PC-3 (cell line): ENCODE data around the gene MRPL32. TPM values are rescaled to one million over a fixed set of nuclear protein-coding genes. Genes with fewer than 3 reads are reported as not detected.
A peak's percentile ranks its signal among the peaks of the same experiment; 100 is the strongest.

Experiments
- ATAC-seq: fragments of 200-7000 bp; cut with Tn5 transposase; 2 replicates; pipeline ENCODE4 v1.9.1; 2020; ENCODE audit warnings: mild to moderate bottlenecking, moderate library complexity
- BruUV-seq: library from RNA; stranded (reverse); fragments of 400-500 nt; replicated peaks from 2 replicates; lab custom pipeline; 2021; lab: Mats Ljungman, UMichigan
- CTCF ChIA-PET: fragments of 300-600 bp; sonication (Branson Sonifier 250); formaldehyde crosslinking; loops from one replicate; lab custom pipeline; 2022; ENCODE audit warnings: antibody characterized with exemption; lab: Charles Lee
- POLR2A ChIA-PET: fragments of 300-600 bp; sonication (Branson Sonifier 250); formaldehyde crosslinking; loops from one replicate; lab custom pipeline; 2022; ENCODE audit warnings: antibody characterized with exemption; ENCODE audit not compliant: unreplicated experiment; lab: Charles Lee
- DNase-seq: peaks from one replicate; pipeline ENCODE4 v3.0.0-alpha.2; 2015
- H2AFZ ChIP-seq: fragments of 300-600 bp; sonication (generic); 2 replicates; pipeline ENCODE4 v1.6.0; 2016; ENCODE audit warnings: antibody characterized with exemption, low read length
- H3F3A ChIP-seq: fragments of 300-600 bp; sonication (generic); one replicate; pipeline ENCODE4 v1.6.0; 2017; ENCODE audit warnings: antibody characterized with exemption, low read length, control low read depth, mild to moderate bottlenecking; ENCODE audit not compliant: unreplicated experiment
- H3K27ac ChIP-seq: fragments of 300-600 bp; sonication (generic); 2 replicates; pipeline ENCODE4 v1.5.1; 2016; ENCODE audit warnings: mild to moderate bottlenecking, low read length
- H3K27me3 ChIP-seq: fragments of 300-600 bp; sonication (generic); 2 replicates; pipeline ENCODE4 v1.6.1; 2016; ENCODE audit warnings: low read length, mixed read lengths
- H3K36me3 ChIP-seq: fragments of 300-600 bp; sonication (generic); 2 replicates; pipeline ENCODE4 v1.6.1; 2016; ENCODE audit warnings: low read depth, mixed run types, low read length, mixed read lengths
- H3K4me1 ChIP-seq: fragments of 300-600 bp; sonication (generic); 2 replicates; pipeline ENCODE4 v1.5.1; 2016; ENCODE audit warnings: low read length; ENCODE audit not compliant: insufficient read depth
- H3K4me2 ChIP-seq: fragments of 300-600 bp; sonication (generic); 2 replicates; pipeline ENCODE4 v1.6.0; 2016; ENCODE audit warnings: low read length
- H3K4me3 ChIP-seq: fragments of 300-600 bp; sonication (generic); 2 replicates; pipeline ENCODE4 v1.5.1; 2016; ENCODE audit warnings: mild to moderate bottlenecking, low read length, mixed read lengths
- H3K79me2 ChIP-seq: fragments of 300-600 bp; sonication (generic); 2 replicates; pipeline ENCODE4 v1.6.1; 2017; ENCODE audit warnings: low read length, mixed read lengths
- H3K9ac ChIP-seq: fragments of 300-600 bp; sonication (generic); 2 replicates; pipeline ENCODE4 v1.6.0; 2016; ENCODE audit warnings: mild to moderate bottlenecking, low read length
- H3K9me2 ChIP-seq: fragments of 300-600 bp; sonication (generic); replicated peaks from 2 replicates; pipeline ENCODE4 v1.6.1; 2016; ENCODE audit warnings: mixed run types, low read length, mixed read lengths
- H3K9me3 ChIP-seq: fragments of 300-600 bp; sonication (generic); 2 replicates; pipeline ENCODE4 v1.6.1; 2016; ENCODE audit warnings: low read length, mixed read lengths
- H4K20me1 ChIP-seq: fragments of 300-600 bp; sonication (generic); 2 replicates; pipeline ENCODE4 v1.6.1; 2016; ENCODE audit warnings: low read length, mixed read lengths
- CTCF ChIP-seq: fragments of 300-600 bp; sonication (generic); conservative IDR thresholded peaks from 2 replicates; pipeline ENCODE4 v1.5.1; 2017; ENCODE audit warnings: antibody characterized with exemption, low read depth, mild to moderate bottlenecking, low read length
- EZH2 ChIP-seq: fragments of 300-600 bp; sonication (generic); IDR thresholded peaks from one replicate; pipeline ENCODE4 v1.6.1; 2017; ENCODE audit warnings: antibody characterized with exemption, mild to moderate bottlenecking, low read length; ENCODE audit not compliant: unreplicated experiment
- EZH2phosphoT487 ChIP-seq: fragments of 300-600 bp; sonication (generic); IDR thresholded peaks from 2 replicates; pipeline ENCODE4 v1.6.1; 2018; ENCODE audit warnings: mild to moderate bottlenecking, antibody characterized with exemption, low read length, borderline replicate concordance
- intact Hi-C: fragments of 100-400 bp; cut with micrococcal nuclease; formaldehyde crosslinking; loops from 2 replicates; pipeline ENCODE4 v1.9.0; 2023
- total RNA-seq: library from RNA; depleted of rRNA; stranded (reverse); fragments of >200 nt; gene quantifications from 2 replicates; pipeline ENCODE4 v1.2.3, GENCODE V29; 2014

The MRPL32 gene
- total RNA-seq, 1 experiment from 2014 or later: 104 TPM

- H3K4me2 ChIP-seq: no peak overlapping the region
- no peak overlapping the region for H3K4me3 ChIP-seq
- H3K9ac ChIP-seq: no peak overlapping the region
- H3K36me3 ChIP-seq: peaks cover 58% of the 10 kb centered on the region
- H3K27me3 ChIP-seq: no peaks in the 10 kb centered on the region
- H3K27ac ChIP-seq: no peak overlapping the region
- H2AFZ ChIP-seq: no peak overlapping the region
- DNase-seq (no peak), ATAC-seq (no peak)
- no peaks in the 10 kb centered on the region for H3K9me3 ChIP-seq
- TF ChIP-seq EZH2phosphoT487: no peak
- no peak for TF ChIP-seq EZH2
- no peak for TF ChIP-seq CTCF
- no TSS peak for BruUV-seq
- ChIA-PET POLR2A (no interaction called here), CTCF (no interaction called here)
- peaks cover 54% of the 10 kb centered on the region for H3K79me2 ChIP-seq
- H3F3A ChIP-seq: no peaks in the 10 kb centered on the region
- peaks cover 11% of the 10 kb centered on the region for H3K4me1 ChIP-seq
- peaks cover 32% of the 10 kb centered on the region for H4K20me1 ChIP-seq
- intact Hi-C loops: no loop called here
- no peaks in the 10 kb centered on the region for H3K9me2 ChIP-seq
These were observed 6.0 kb upstream of the MRPL32 start for GRCh38 chr7:42926204-42926603.

GRCh38 chr7:42928754-42929153, 3.4 kb upstream of the MRPL32 start:
- Histone ChIP-seq H3F3A (no peaks in the 10 kb centered on the region), H3K27me3 (no peaks in the 10 kb centered on the region), H3K9me2 (no peaks in the 10 kb centered on the region), H2AFZ (no peak overlapping the region), H4K20me1 (peaks cover 32% of the 10 kb centered on the region), H3K4me2 (peak overlapping the region; percentile 85), H3K79me2 (peaks cover 78% of the 10 kb centered on the region), H3K4me1 (peaks cover 15% of the 10 kb centered on the region), H3K9ac (no peak overlapping the region), H3K27ac (no peak overlapping the region), H3K36me3 (peaks cover 33% of the 10 kb centered on the region), H3K4me3 (peak overlapping the region; percentile 96; the same call in 1 of the 2 replicates), H3K9me3 (no peaks in the 10 kb centered on the region)
- CTCF ChIA-PET: no interaction called here
- intact Hi-C loops: no loop called here
- no TSS peak for BruUV-seq
- ATAC-seq: no peak
- TF ChIP-seq CTCF (no peak), EZH2phosphoT487 (no peak), EZH2 (no peak)
- no peak for DNase-seq
- POLR2A ChIA-PET: no interaction called here

- POLR2A ChIA-PET: no interaction called here
- no peak for ATAC-seq
- Histone ChIP-seq H3K36me3 (peaks cover 30% of the 10 kb centered on the region), H3F3A (no peaks in the 10 kb centered on the region), H3K9me2 (no peaks in the 10 kb centered on the region), H3K9ac (no peak overlapping the region), H3K27ac (no peak overlapping the region), H3K9me3 (no peaks in the 10 kb centered on the region), H3K27me3 (no peaks in the 10 kb centered on the region), H3K4me1 (peaks cover 21% of the 10 kb centered on the region), H3K4me2 (peak overlapping the region; percentile 85), H2AFZ (no peak overlapping the region), H3K79me2 (peaks cover 85% of the 10 kb centered on the region), H4K20me1 (peaks cover 34% of the 10 kb centered on the region), H3K4me3 (peak overlapping the region; percentile 96)
- intact Hi-C loops: no loop called here
- CTCF ChIA-PET: no interaction called here
- DNase-seq: no peak
- TF ChIP-seq CTCF (no peak), EZH2 (no peak), EZH2phosphoT487 (no peak)
- BruUV-seq: no TSS peak
These were observed 2.7 kb upstream of the MRPL32 start for GRCh38 chr7:42929449-42929848.
